ENCODE data around the gene SHB. TPM values are rescaled to one million over a fixed set of nuclear protein-coding genes. Genes with fewer than 3 reads are reported as not detected.
A peak's percentile ranks its signal among the peaks of the same experiment; 100 is the strongest.

SHB gene
- total RNA-seq, 4 donors from 2014 or later: 17.7 to 31.4 (median 24.2) TPM

- H3K27me3 ChIP-seq: no peaks in the 10 kb centered on the region
- TF ChIP-seq POLR2A (IDR thresholded peaks at IDR 0.05) (no peak), CTCF (IDR thresholded peaks at IDR 0.05) (peak in 5 of 6 experiments; percentile 12 to 49 (median 23))
- peaks cover under 1 to 63% (median 51%) of the 10 kb centered on the region in 3 donors for H3K4me1 ChIP-seq
- intact Hi-C loops (cut with DNase I): no loop called here
- H3K9me3 ChIP-seq: no peaks in the 10 kb centered on the region
- peaks cover 0 to 43% (median 0%) of the 10 kb centered on the region in 3 donors for H3K36me3 ChIP-seq
- 68% methylated on average over 5 to 13 of the region's 13 CpGs for WGBS, 2 donors
- no peak for DNase-seq
- no peak overlapping the region for H3K4me3 ChIP-seq
- peak overlapping the region; percentile 2 to 72 (median 36) for H3K27ac ChIP-seq
Measured at GRCh38 chr9:38017149-38017884, 51.7 kb downstream of the SHB start.

DNA sequence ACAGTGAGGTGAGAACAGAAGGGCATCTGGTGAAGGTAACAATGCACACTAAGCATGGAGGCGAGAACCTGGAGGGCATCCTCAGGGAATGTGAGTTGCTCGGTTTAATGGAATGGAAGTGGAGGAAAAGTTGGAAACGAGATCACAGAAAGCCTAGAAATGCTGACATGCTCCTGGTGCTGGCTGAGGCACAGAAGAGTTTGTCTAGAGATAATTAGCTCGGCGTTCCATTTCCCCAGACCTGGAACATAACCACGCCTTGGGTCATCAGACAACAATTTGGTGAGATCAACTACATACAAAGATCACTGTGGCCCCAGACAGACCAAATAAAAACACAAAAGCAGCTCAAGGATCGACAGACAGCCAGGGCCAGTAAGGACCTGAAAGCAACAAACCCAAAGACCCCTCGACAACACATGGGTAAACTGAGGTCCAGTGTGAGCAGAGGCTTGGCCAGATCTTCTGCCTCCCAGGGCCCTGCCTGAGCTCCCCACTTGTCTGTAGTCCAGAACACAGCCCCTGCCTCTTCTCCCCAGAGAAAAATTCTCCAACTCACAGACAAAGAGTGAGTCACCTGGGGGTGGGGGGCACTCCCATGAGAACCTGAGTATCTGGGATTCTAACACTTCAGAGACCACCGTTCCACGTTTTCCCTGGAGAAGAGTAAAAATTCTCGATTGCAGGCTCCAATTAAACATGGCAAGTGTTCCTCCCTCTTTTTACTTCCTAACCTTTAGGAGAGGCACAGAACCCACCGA, 52.5 kb downstream of the SHB start:
- Histone ChIP-seq H3K36me3 (peaks cover 0 to 38% (median 0%) of the 10 kb centered on the region in 3 donors), H3K4me3 (no peak overlapping the region), H3K9me3 (no peaks in the 10 kb centered on the region), H3K27ac (peak overlapping the region in 3 of 4 donors; percentile 7 to 72 (median 64)), H3K4me1 (peaks cover 0 to 60% (median 51%) of the 10 kb centered on the region in 3 donors), H3K27me3 (no peaks in the 10 kb centered on the region)
- intact Hi-C loops (cut with DNase I): no loop called here
- no peak for DNase-seq
- TF ChIP-seq CTCF (IDR thresholded peaks at IDR 0.05): no peak
- no peak for TF ChIP-seq POLR2A (IDR thresholded peaks at IDR 0.05)
- WGBS, 2 donors: 56 to 63% methylated on average over 12 of the region's 12 CpGs

GRCh38 chr9:38015906-38016305, 53.1 kb downstream of the SHB start:
- WGBS, 2 donors: 89 to 100% methylated on average over 3 to 7 of the region's 7 CpGs
- peaks cover 3 to 62% (median 51%) of the 10 kb centered on the region in 3 donors for H3K4me1 ChIP-seq
- TF ChIP-seq POLR2A (IDR thresholded peaks at IDR 0.05): no peak
- no peak for TF ChIP-seq CTCF (IDR thresholded peaks at IDR 0.05)
- H3K27ac ChIP-seq: no peak overlapping the region
- peaks cover 0 to 38% (median 0%) of the 10 kb centered on the region in 3 donors for H3K36me3 ChIP-seq
- no peaks in the 10 kb centered on the region for H3K9me3 ChIP-seq
- intact Hi-C loops (cut with DNase I): no loop called here
- no peak for DNase-seq
- H3K4me3 ChIP-seq: no peak overlapping the region
- H3K27me3 ChIP-seq: no peaks in the 10 kb centered on the region

DNA sequence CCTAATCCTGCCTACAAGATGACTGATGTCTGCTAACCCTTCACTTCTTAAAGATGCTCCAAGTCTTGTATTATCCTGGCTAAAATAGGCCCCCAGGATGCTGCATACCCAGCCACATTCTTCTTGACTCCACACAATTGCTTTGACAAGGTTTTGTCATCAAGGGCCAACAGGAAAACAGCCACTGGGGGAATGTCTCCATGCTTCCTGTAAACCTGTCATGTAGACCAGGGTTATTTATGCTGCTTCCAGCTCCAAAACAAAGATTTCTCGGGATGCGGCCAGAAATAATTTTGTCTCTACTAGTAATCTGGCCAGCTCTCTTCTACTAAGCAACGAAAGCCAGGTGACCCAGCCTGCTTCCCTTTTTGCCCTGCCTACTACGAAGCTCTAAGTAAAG, 53.8 kb downstream of the SHB start:
- Histone ChIP-seq H3K4me1 (peaks cover 7 to 62% (median 46%) of the 10 kb centered on the region in 3 donors), H3K4me3 (no peak overlapping the region), H3K36me3 (peaks cover 0 to 38% (median 0%) of the 10 kb centered on the region in 3 donors), H3K9me3 (no peaks in the 10 kb centered on the region), H3K27ac (no peak overlapping the region), H3K27me3 (no peaks in the 10 kb centered on the region)
- intact Hi-C loops (cut with DNase I): no loop called here
- no peak for TF ChIP-seq POLR2A (IDR thresholded peaks at IDR 0.05)
- no peak for TF ChIP-seq CTCF (IDR thresholded peaks at IDR 0.05)
- no peak for DNase-seq
- WGBS, 2 donors: 56 to 57% methylated on average over 4 of the region's 4 CpGs
